ENCODE data around the gene GNG8.

The GNG8 gene

DNA sequence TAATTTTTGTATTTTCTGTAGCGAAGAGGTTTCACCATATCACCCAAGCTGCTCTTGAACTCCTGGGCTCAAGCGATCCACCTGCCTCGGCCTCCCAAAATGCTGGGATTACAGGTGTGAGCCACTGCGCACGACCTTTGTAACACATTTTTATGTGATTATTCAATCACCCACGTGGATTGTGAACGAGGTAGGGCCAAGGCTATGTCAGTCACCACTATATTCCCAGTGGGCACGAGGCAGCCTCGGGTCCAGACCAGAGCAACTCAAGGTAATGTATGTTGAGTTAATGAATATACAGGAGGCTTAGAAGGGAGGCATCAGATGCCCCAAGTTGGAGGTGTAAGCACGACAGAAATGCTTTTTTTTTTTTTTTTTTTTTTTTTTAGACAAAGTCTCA lies 20.0 kb downstream of the GNG8 start:
- peaks cover 3% of the 10 kb centered on the region; the same call in 1 of the 2 replicates for H3K4me1 ChIP-seq (ENCODE audit: insufficient read depth, low read length)
- no peaks in the 10 kb centered on the region for H3K27me3 ChIP-seq (ENCODE audit: insufficient read depth, low read length)
- no peaks in the 10 kb centered on the region for H3K9me3 ChIP-seq (ENCODE audit: insufficient read depth, low read depth, low read length)
- no peak overlapping the region for H3K27ac ChIP-seq (ENCODE audit: low read depth, low read length)
- 94% methylated on average over 9 of the region's 10 CpGs for WGBS
- no peaks in the 10 kb centered on the region for H3K36me3 ChIP-seq (ENCODE audit: insufficient read depth, low read length)
- no peak overlapping the region for H3K4me3 ChIP-seq (ENCODE audit: low read length)
- H3K9ac ChIP-seq (ENCODE audit: low read depth, low read length), result no peak overlapping the region

DNA sequence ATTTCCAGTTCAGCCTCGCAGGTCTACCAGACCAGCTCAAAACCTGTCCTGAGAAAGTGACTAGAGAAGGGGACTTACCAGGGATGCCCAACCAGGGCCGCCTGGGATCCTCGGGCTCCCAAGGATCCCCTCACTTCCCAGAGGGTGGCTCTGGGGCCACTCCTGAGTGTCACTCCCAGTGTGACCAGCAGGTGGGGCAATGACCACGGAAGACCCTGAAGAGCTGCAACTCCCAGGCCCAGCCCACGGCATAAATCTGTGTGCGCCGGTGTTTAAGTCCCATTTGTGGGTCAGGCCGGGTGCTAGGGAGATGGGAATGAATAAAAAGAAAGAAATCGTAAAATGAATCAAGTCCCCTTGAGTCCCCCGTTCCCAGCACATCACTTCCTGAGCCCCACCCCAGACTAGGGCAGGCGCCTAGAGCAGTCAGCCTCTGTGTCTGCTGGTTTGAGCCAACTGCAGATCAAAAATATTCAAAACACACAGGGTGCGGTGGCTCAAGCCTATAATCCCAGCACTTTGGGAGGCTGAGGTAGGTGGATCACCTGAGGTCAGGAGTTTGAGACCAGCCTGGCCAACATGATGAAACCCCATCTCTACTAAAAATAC lies 21.8 kb downstream of the GNG8 start:
- Histone ChIP-seq H3K27ac (ENCODE audit: low read depth, low read length) (no peak overlapping the region), H3K27me3 (ENCODE audit: insufficient read depth, low read length) (no peaks in the 10 kb centered on the region), H3K9ac (ENCODE audit: low read depth, low read length) (no peak overlapping the region), H3K9me3 (ENCODE audit: insufficient read depth, low read depth, low read length) (no peaks in the 10 kb centered on the region), H3K4me1 (ENCODE audit: insufficient read depth, low read length) (0 out of 2 replicates have a peak, but pooled peaks cover 3% of the 10 kb centered on the region), H3K4me3 (ENCODE audit: low read length) (peak overlapping the region; percentile 14; the same call in 1 of the 2 replicates), H3K36me3 (ENCODE audit: insufficient read depth, low read length) (peaks cover 14% of the 10 kb centered on the region)
- WGBS, result 24% methylated on average over 12 of the region's 12 CpGs

- H3K4me3 ChIP-seq (ENCODE audit: low read length), result no peak overlapping the region
- H3K27ac ChIP-seq (ENCODE audit: low read depth, low read length), result no peak overlapping the region
- peaks cover 21% of the 10 kb centered on the region for H3K36me3 ChIP-seq (ENCODE audit: insufficient read depth, low read length)
- no peaks in the 10 kb centered on the region for H3K27me3 ChIP-seq (ENCODE audit: insufficient read depth, low read length)
- WGBS, result 91% methylated on average over 22 of the region's 22 CpGs
- no peaks in the 10 kb centered on the region for H3K9me3 ChIP-seq (ENCODE audit: insufficient read depth, low read depth, low read length)
- no peak overlapping the region for H3K9ac ChIP-seq (ENCODE audit: low read depth, low read length)
- 0 out of 2 replicates have a peak, but pooled peaks cover 3% of the 10 kb centered on the region for H3K4me1 ChIP-seq (ENCODE audit: insufficient read depth, low read length)
Observed at GRCh38 chr19:46613525-46613924, 22.5 kb downstream of the GNG8 start.

DNA sequence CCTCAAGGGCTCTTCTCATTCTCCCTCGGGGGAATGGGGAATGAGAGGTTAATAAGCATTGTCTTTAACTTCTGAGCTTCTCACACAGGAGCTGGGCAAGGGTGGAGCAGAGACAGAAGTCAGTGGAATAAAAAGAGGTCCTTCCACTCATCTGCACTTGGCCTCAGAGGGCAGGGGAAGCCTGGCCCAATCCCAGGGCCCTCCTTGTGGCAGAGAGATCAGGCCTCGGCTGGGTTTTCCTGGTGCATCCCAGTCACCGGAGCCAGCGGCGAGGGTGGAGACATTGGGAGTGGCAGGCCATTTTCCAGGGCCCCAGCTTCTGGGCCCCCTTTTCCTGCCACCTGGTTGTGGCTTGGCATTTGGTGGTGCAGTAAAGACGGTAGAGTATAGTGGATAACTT lies 24.2 kb downstream of the GNG8 start:
- H3K9ac ChIP-seq (ENCODE audit: low read depth, low read length), result no peak overlapping the region
- no peaks in the 10 kb centered on the region for H3K27me3 ChIP-seq (ENCODE audit: insufficient read depth, low read length)
- 86% methylated on average over 6 of the region's 6 CpGs for WGBS
- H3K36me3 ChIP-seq (ENCODE audit: insufficient read depth, low read length), result peaks cover 38% of the 10 kb centered on the region
- H3K4me3 ChIP-seq (ENCODE audit: low read length), result no peak overlapping the region
- H3K4me1 ChIP-seq (ENCODE audit: insufficient read depth, low read length), result 0 out of 2 replicates have a peak, but pooled peaks cover 3% of the 10 kb centered on the region
- no peaks in the 10 kb centered on the region for H3K9me3 ChIP-seq (ENCODE audit: insufficient read depth, low read depth, low read length)
- H3K27ac ChIP-seq (ENCODE audit: low read depth, low read length), result no peak overlapping the region

DNA sequence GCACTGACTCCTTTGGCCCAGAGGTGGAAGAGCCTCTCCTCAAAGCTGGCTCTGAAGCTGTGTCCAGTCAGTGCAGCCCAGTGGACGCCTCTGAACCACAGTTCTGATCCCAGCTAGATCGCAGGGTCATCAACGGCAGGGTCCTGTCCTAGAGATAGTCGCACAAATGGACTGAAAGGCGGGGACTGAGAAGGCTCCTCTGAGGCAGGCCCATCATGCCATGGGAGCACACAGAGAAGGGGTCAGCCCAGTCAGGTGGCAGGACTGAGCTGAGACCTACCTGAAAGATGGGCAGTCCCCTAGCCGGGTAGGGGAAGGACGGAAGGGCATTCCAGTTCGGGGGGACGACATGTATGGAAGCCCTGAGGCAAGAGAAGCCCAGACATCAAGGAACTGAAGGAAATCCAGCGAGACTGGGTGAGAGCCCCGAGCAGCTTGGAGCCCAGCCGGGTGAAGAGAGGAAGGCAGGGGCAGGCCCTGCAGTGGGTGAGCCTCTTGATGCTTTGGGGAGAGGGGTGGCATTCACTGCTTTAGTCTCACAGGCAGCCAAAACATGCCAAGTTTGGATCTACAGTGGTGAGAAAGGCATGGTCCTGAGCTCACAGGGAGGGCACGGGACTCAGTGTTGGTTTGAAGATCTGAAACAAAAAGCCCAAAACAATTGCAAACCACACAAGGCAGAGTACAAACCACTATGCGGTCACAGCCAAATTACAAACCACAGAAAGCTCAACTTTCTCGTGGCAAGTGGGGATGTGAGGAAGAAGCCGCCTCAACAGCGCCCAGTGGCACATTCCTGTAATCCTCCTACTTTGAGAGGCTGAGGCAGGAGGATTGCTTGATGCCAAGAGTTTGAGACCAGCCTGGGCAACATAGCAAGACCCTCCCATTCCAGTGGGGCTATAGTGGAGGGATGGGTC lies 24.9 kb downstream of the GNG8 start:
- 89% methylated on average over 17 of the region's 17 CpGs for WGBS
- H3K4me3 ChIP-seq (ENCODE audit: low read length), result no peak overlapping the region
- H3K27ac ChIP-seq (ENCODE audit: low read depth, low read length), result no peak overlapping the region
- peaks cover 45% of the 10 kb centered on the region for H3K36me3 ChIP-seq (ENCODE audit: insufficient read depth, low read length)
- no peak overlapping the region for H3K9ac ChIP-seq (ENCODE audit: low read depth, low read length)
- H3K4me1 ChIP-seq (ENCODE audit: insufficient read depth, low read length), result 0 out of 2 replicates have a peak, but pooled peaks cover 3% of the 10 kb centered on the region
- no peaks in the 10 kb centered on the region for H3K9me3 ChIP-seq (ENCODE audit: insufficient read depth, low read depth, low read length)
- H3K27me3 ChIP-seq (ENCODE audit: insufficient read depth, low read length), result no peaks in the 10 kb centered on the region

DNA sequence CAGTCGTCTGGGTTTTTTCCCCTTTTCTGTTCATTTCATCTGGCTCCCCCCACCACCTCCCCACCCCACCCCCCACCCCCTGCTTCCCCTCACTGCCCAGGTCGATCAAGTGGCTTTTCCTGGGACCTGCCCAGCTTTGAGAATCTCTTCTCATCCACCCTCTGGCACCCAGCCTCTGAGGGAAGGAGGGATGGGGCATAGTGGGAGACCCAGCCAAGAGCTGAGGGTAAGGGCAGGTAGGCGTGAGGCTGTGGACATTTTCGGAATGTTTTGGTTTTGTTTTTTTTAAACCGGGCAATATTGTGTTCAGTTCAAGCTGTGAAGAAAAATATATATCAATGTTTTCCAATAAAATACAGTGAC lies 25.6 kb downstream of the GNG8 start:
- 0 out of 2 replicates have a peak, but pooled peaks cover 3% of the 10 kb centered on the region for H3K4me1 ChIP-seq (ENCODE audit: insufficient read depth, low read length)
- 94% methylated on average over 3 of the region's 5 CpGs for WGBS
- peaks cover 52% of the 10 kb centered on the region for H3K36me3 ChIP-seq (ENCODE audit: insufficient read depth, low read length)

GRCh38 chr19:46609511-46610412 lies 26.2 kb downstream of the GNG8 start:
- Histone ChIP-seq H3K27me3 (ENCODE audit: insufficient read depth, low read length) (no peaks in the 10 kb centered on the region), H3K9me3 (ENCODE audit: insufficient read depth, low read depth, low read length) (no peaks in the 10 kb centered on the region), H3K27ac (ENCODE audit: low read depth, low read length) (no peak overlapping the region), H3K36me3 (ENCODE audit: insufficient read depth, low read length) (peaks cover 52% of the 10 kb centered on the region), H3K9ac (ENCODE audit: low read depth, low read length) (no peak overlapping the region), H3K4me1 (ENCODE audit: insufficient read depth, low read length) (0 out of 2 replicates have a peak, but pooled peaks cover 3% of the 10 kb centered on the region), H3K4me3 (ENCODE audit: low read length) (no peak overlapping the region)
- WGBS, result 92% methylated on average over 26 of the region's 30 CpGs

More for the DNA sequence above, 25.6 kb downstream of the GNG8 start:
- no peak overlapping the region for H3K27ac ChIP-seq (ENCODE audit: low read depth, low read length)
- no peaks in the 10 kb centered on the region for H3K27me3 ChIP-seq (ENCODE audit: insufficient read depth, low read length)
- H3K9ac ChIP-seq (ENCODE audit: low read depth, low read length), result no peak overlapping the region
- no peaks in the 10 kb centered on the region for H3K9me3 ChIP-seq (ENCODE audit: insufficient read depth, low read depth, low read length)
- no peak overlapping the region for H3K4me3 ChIP-seq (ENCODE audit: low read length)

GRCh38 chr19:46608581-46609345 lies 27.2 kb downstream of the GNG8 start:
- no peak overlapping the region for H3K4me3 ChIP-seq (ENCODE audit: low read length)
- peaks cover 52% of the 10 kb centered on the region for H3K36me3 ChIP-seq (ENCODE audit: insufficient read depth, low read length)
- H3K9me3 ChIP-seq (ENCODE audit: insufficient read depth, low read depth, low read length), result no peaks in the 10 kb centered on the region
- no peaks in the 10 kb centered on the region for H3K27me3 ChIP-seq (ENCODE audit: insufficient read depth, low read length)
- 96% methylated on average over 27 of the region's 27 CpGs for WGBS
- H3K9ac ChIP-seq (ENCODE audit: low read depth, low read length), result no peak overlapping the region
- H3K27ac ChIP-seq (ENCODE audit: low read depth, low read length), result no peak overlapping the region
- 0 out of 2 replicates have a peak, but pooled peaks cover 2% of the 10 kb centered on the region for H3K4me1 ChIP-seq (ENCODE audit: insufficient read depth, low read length)

DNA sequence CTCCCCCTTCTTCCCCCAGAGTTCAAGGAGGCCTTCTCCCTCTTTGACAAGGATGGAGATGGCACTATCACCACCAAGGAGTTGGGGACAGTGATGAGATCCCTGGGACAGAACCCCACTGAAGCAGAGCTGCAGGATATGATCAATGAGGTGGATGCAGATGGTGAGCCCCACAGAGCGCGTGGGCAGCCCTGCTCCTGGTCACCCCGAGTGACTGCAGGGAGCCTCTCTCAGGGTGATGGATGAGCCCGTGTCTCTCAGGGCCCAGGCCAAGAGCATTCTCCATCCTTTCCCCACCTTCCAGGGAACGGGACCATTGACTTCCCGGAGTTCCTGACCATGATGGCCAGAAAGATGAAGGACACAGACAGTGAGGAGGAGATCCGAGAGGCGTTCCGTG lies 27.8 kb downstream of the GNG8 start:
- peaks cover 52% of the 10 kb centered on the region for H3K36me3 ChIP-seq (ENCODE audit: insufficient read depth, low read length)
- no peak overlapping the region for H3K9ac ChIP-seq (ENCODE audit: low read depth, low read length)
- H3K4me3 ChIP-seq (ENCODE audit: low read length), result no peak overlapping the region
- WGBS, result 96% methylated on average over 9 of the region's 9 CpGs
- H3K27me3 ChIP-seq (ENCODE audit: insufficient read depth, low read length), result no peaks in the 10 kb centered on the region
- H3K4me1 ChIP-seq (ENCODE audit: insufficient read depth, low read length), result peaks cover 4% of the 10 kb centered on the region; the same call in 1 of the 2 replicates
- H3K27ac ChIP-seq (ENCODE audit: low read depth, low read length), result no peak overlapping the region
- H3K9me3 ChIP-seq (ENCODE audit: insufficient read depth, low read depth, low read length), result no peaks in the 10 kb centered on the region

- Histone ChIP-seq H3K27ac (ENCODE audit: low read depth, low read length) (no peak overlapping the region), H3K36me3 (ENCODE audit: insufficient read depth, low read length) (peaks cover 52% of the 10 kb centered on the region), H3K9ac (ENCODE audit: low read depth, low read length) (no peak overlapping the region), H3K27me3 (ENCODE audit: insufficient read depth, low read length) (no peaks in the 10 kb centered on the region), H3K9me3 (ENCODE audit: insufficient read depth, low read depth, low read length) (no peaks in the 10 kb centered on the region), H3K4me1 (ENCODE audit: insufficient read depth, low read length) (peaks cover 12% of the 10 kb centered on the region; the same call in 1 of the 2 replicates), H3K4me3 (ENCODE audit: low read length) (no peak overlapping the region)
- 96% methylated on average over 12 of the region's 12 CpGs for WGBS
Observed at GRCh38 chr19:46607448-46607841, 28.6 kb downstream of the GNG8 start.
